ENCODE measurements around the gene USP2.

Gene USP2

GRCh38 chr11:119365071-119365591, 16.4 kb downstream of the USP2 start:
- no peaks in the 10 kb centered on the region for H4K20me1 ChIP-seq (ENCODE audit: low read depth, low read length)
- H3K9me3 ChIP-seq (ENCODE audit: insufficient read depth, low read length): no peaks in the 10 kb centered on the region
- no peak overlapping the region for H3K4me2 ChIP-seq (ENCODE audit: low read depth, low read length, poor library complexity, severe bottlenecking)
- TF ChIP-seq CTCF (IDR thresholded peaks at IDR 0.05; ENCODE audit: insufficient read depth, low read length, poor library complexity, severe bottlenecking): no peak
- no peak for TF ChIP-seq EZH2phosphoT487 (conservative IDR thresholded peaks at IDR 0.05; ENCODE audit: low read length)
- H2AFZ ChIP-seq (ENCODE audit: low read depth, low read length, severe bottlenecking): no peak overlapping the region
- no peak overlapping the region for H3K27ac ChIP-seq (ENCODE audit: low read depth, low read length)
- no peak overlapping the region for H3K4me3 ChIP-seq (ENCODE audit: insufficient read depth, low read length, poor library complexity, severe bottlenecking)
- no peaks in the 10 kb centered on the region for H3K27me3 ChIP-seq (ENCODE audit: low read length)
- H3F3A ChIP-seq (ENCODE audit: insufficient read depth): no peaks in the 10 kb centered on the region
- H3K36me3 ChIP-seq (ENCODE audit: low read length): no peaks in the 10 kb centered on the region
- no peaks in the 10 kb centered on the region for H3K79me2 ChIP-seq (ENCODE audit: insufficient read depth, low read length)
- no peaks in the 10 kb centered on the region for H3K9me2 ChIP-seq (replicated peaks; ENCODE audit: insufficient read depth, low read length)
- no peak overlapping the region for H3K9ac ChIP-seq (ENCODE audit: low read length)

- TF ChIP-seq CTCF (IDR thresholded peaks at IDR 0.05; ENCODE audit: insufficient read depth, low read length, poor library complexity, severe bottlenecking) (no peak), EZH2phosphoT487 (conservative IDR thresholded peaks at IDR 0.05; ENCODE audit: low read length) (no peak)
- H3K27me3 ChIP-seq (ENCODE audit: low read length): no peaks in the 10 kb centered on the region
- no peak overlapping the region for H2AFZ ChIP-seq (ENCODE audit: low read depth, low read length, severe bottlenecking)
- H3K79me2 ChIP-seq (ENCODE audit: insufficient read depth, low read length): no peaks in the 10 kb centered on the region
- no peaks in the 10 kb centered on the region for H3K9me2 ChIP-seq (replicated peaks; ENCODE audit: insufficient read depth, low read length)
- no peak overlapping the region for H3K4me3 ChIP-seq (ENCODE audit: insufficient read depth, low read length, poor library complexity, severe bottlenecking)
- no peak overlapping the region for H3K9ac ChIP-seq (ENCODE audit: low read length)
- no peak overlapping the region for H3K27ac ChIP-seq (ENCODE audit: low read depth, low read length)
- H3F3A ChIP-seq (ENCODE audit: insufficient read depth): no peaks in the 10 kb centered on the region
- no peaks in the 10 kb centered on the region for H3K9me3 ChIP-seq (ENCODE audit: insufficient read depth, low read length)
- H3K36me3 ChIP-seq (ENCODE audit: low read length): no peaks in the 10 kb centered on the region
- H4K20me1 ChIP-seq (ENCODE audit: low read depth, low read length): no peaks in the 10 kb centered on the region
- H3K4me2 ChIP-seq (ENCODE audit: low read depth, low read length, poor library complexity, severe bottlenecking): no peak overlapping the region
These were observed 17.5 kb downstream of the USP2 start for GRCh38 chr11:119363851-119364590.

DNA sequence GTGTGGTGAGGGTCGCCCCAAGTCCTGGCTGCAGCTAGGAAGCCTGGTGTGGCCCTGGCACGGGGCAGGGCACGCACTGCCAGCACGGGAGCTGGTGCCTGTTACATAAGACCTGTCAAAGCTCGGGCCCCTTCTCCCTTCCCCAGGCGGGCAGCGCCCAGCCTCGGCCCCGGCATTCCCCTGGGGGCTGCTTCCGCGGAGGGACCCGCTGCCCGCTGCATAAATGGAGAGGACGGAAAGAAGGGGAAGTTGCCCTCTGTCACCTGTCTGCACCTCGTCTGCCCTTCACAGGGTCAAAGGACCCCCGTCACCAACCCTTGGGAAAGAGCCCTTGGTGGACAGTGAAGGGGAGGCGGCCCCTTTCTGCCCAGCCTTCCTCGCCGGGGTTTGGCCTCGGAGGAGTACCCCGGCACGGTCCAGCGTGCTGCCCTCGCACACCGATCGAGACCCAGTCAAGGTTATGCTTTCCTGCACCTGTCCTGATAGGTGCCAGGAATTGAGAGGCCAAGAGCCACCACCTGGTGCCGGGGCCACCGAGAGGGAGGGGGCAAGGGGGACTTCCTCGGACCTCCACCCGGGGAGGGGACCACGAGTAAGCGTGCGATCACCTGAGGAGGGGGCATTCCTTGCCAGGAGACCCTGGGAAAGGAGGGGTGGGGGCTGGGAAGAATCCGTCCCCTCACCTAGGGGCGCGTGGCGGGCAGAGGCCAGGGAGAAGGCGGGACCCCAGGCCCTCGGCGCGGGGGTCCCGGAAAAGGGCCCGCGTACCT, 18.2 kb downstream of the USP2 start:
- H3K36me3 ChIP-seq (ENCODE audit: low read length): no peaks in the 10 kb centered on the region
- H3K4me2 ChIP-seq (ENCODE audit: low read depth, low read length, poor library complexity, severe bottlenecking): no peak overlapping the region
- H3F3A ChIP-seq (ENCODE audit: insufficient read depth): no peaks in the 10 kb centered on the region
- no peaks in the 10 kb centered on the region for H3K9me3 ChIP-seq (ENCODE audit: insufficient read depth, low read length)
- H3K9ac ChIP-seq (ENCODE audit: low read length): no peak overlapping the region
- H3K9me2 ChIP-seq (replicated peaks; ENCODE audit: insufficient read depth, low read length): no peaks in the 10 kb centered on the region
- TF ChIP-seq CTCF (IDR thresholded peaks at IDR 0.05; ENCODE audit: insufficient read depth, low read length, poor library complexity, severe bottlenecking) (no peak), EZH2phosphoT487 (conservative IDR thresholded peaks at IDR 0.05; ENCODE audit: low read length) (no peak)
- no peak overlapping the region for H3K4me3 ChIP-seq (ENCODE audit: insufficient read depth, low read length, poor library complexity, severe bottlenecking)
- no peak overlapping the region for H3K27ac ChIP-seq (ENCODE audit: low read depth, low read length)
- H3K27me3 ChIP-seq (ENCODE audit: low read length): no peaks in the 10 kb centered on the region
- H3K79me2 ChIP-seq (ENCODE audit: insufficient read depth, low read length): no peaks in the 10 kb centered on the region
- no peaks in the 10 kb centered on the region for H4K20me1 ChIP-seq (ENCODE audit: low read depth, low read length)
- no peak overlapping the region for H2AFZ ChIP-seq (ENCODE audit: low read depth, low read length, severe bottlenecking)
